ENCODE results near the gene AADACL2. TPM values are rescaled to one million over a fixed set of nuclear protein-coding genes. Genes with fewer than 3 reads are reported as not detected.

The AADACL2 gene
- total RNA-seq, 2 experiments from 2014 or later, result not detected

GRCh38 chr3:151709847-151710246, 23.9 kb upstream of the AADACL2 start:
- no peaks in the 10 kb centered on the region for H3K9me2 ChIP-seq (ENCODE audit: insufficient read depth, low read length)
- no peaks in the 10 kb centered on the region for H3K9me3 ChIP-seq (ENCODE audit: low read length)
- ChIA-PET POLR2A (no interaction called here), CTCF (ENCODE audit: unreplicated experiment) (no interaction called here)
- H3K4me3 ChIP-seq (ENCODE audit: low read depth, low read length, poor library complexity, severe bottlenecking), result no peak overlapping the region
- no peaks in the 10 kb centered on the region for H3K36me3 ChIP-seq (ENCODE audit: insufficient read depth, low read length)
- H4K20me1 ChIP-seq (ENCODE audit: insufficient read depth, low read length), result no peaks in the 10 kb centered on the region
- TF ChIP-seq, protein P1, sequence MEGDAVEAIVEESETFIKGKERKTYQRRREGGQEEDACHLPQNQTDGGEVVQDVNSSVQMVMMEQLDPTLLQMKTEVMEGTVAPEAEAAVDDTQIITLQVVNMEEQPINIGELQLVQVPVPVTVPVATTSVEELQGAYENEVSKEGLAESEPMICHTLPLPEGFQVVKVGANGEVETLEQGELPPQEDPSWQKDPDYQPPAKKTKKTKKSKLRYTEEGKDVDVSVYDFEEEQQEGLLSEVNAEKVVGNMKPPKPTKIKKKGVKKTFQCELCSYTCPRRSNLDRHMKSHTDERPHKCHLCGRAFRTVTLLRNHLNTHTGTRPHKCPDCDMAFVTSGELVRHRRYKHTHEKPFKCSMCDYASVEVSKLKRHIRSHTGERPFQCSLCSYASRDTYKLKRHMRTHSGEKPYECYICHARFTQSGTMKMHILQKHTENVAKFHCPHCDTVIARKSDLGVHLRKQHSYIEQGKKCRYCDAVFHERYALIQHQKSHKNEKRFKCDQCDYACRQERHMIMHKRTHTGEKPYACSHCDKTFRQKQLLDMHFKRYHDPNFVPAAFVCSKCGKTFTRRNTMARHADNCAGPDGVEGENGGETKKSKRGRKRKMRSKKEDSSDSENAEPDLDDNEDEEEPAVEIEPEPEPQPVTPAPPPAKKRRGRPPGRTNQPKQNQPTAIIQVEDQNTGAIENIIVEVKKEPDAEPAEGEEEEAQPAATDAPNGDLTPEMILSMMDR (conservative IDR thresholded peaks at IDR 0.05; ENCODE audit: low read length), result no peak
- TF ChIP-seq EZH2phosphoT487 (IDR thresholded peaks at IDR 0.05; ENCODE audit: borderline replicate concordance, low read depth, low read length), result no peak
- no peak for DNase-seq (ENCODE audit: low spot score)
- no TSS peak for BruUV-seq (replicated peaks)
- no peaks in the 10 kb centered on the region for H3K4me1 ChIP-seq (ENCODE audit: insufficient read depth, low read length, poor library complexity, severe bottlenecking)
- H3K27ac ChIP-seq (ENCODE audit: low read depth, low read length, poor library complexity, severe bottlenecking), result no peak overlapping the region
- intact Hi-C loops (cut with micrococcal nuclease; ENCODE audit: unreplicated experiment), result no loop called here
- H3K79me2 ChIP-seq (ENCODE audit: insufficient read depth, low read depth, low read length), result no peaks in the 10 kb centered on the region
- H3K4me2 ChIP-seq (ENCODE audit: low read length), result no peak overlapping the region
- H2AFZ ChIP-seq (ENCODE audit: low read length), result no peak overlapping the region

DNA sequence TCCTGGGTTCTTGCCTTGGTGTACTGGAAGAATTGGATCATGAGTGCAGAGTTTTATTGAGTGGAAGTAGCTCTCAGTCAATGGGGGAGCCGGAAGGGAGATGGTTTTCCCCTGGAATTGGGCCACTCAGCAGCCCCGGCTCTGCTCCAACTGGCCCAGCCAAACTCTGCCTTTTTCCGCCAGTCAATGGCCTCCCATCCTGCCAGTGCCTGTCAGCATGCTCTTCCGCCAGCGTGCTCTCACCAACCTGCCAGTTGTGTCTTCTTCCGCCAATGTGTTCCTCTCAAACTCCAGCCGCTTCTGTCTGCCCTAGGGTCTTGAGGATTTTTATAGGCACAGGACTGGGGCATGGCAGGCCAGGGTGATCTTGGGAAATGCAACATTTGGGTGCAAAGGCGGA, 12.4 kb upstream of the AADACL2 start:
- no TSS peak for BruUV-seq (replicated peaks)
- ChIA-PET CTCF (ENCODE audit: unreplicated experiment) (no interaction called here), POLR2A (no interaction called here)
- H3K9me2 ChIP-seq (ENCODE audit: insufficient read depth, low read length), result no peaks in the 10 kb centered on the region
- H3K9me3 ChIP-seq (ENCODE audit: low read length), result no peaks in the 10 kb centered on the region
- H3K4me1 ChIP-seq (ENCODE audit: insufficient read depth, low read length, poor library complexity, severe bottlenecking), result no peaks in the 10 kb centered on the region
- intact Hi-C loops (cut with micrococcal nuclease; ENCODE audit: unreplicated experiment), result no loop called here
- no peak overlapping the region for H3K27ac ChIP-seq (ENCODE audit: low read depth, low read length, poor library complexity, severe bottlenecking)
- TF ChIP-seq, protein P1 (conservative IDR thresholded peaks at IDR 0.05; ENCODE audit: low read length), result no peak
- no peak for TF ChIP-seq EZH2phosphoT487 (IDR thresholded peaks at IDR 0.05; ENCODE audit: borderline replicate concordance, low read depth, low read length)
- H3K4me2 ChIP-seq (ENCODE audit: low read length), result no peak overlapping the region
- H4K20me1 ChIP-seq (ENCODE audit: insufficient read depth, low read length), result no peaks in the 10 kb centered on the region
- no peak overlapping the region for H3K4me3 ChIP-seq (ENCODE audit: low read depth, low read length, poor library complexity, severe bottlenecking)
- H3K36me3 ChIP-seq (ENCODE audit: insufficient read depth, low read length), result no peaks in the 10 kb centered on the region
- no peak overlapping the region for H2AFZ ChIP-seq (ENCODE audit: low read length)
- H3K79me2 ChIP-seq (ENCODE audit: insufficient read depth, low read depth, low read length), result no peaks in the 10 kb centered on the region
- no peak for DNase-seq (ENCODE audit: low spot score)

DNA sequence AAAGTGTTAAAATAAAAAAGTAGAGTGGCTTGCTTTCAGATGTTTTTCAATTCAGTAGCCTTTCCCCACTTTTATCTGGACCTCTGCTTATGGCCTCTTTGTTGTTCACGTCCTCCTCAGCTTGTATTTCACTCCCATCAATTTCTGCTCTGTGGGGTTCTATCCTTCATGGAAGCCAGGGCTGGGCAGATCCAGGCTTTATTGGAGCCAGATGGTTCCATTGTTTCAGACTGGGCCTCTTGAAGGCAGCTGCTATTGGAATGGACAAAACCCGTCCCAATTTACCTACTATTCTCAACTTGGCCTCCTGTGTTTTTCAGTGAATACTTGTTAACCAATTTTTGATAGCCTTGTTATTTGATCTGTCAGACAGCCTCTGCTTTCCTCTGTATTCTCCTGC, 10.9 kb upstream of the AADACL2 start:
- Histone ChIP-seq H3K79me2 (ENCODE audit: insufficient read depth, low read depth, low read length) (no peaks in the 10 kb centered on the region), H3K4me3 (ENCODE audit: low read depth, low read length, poor library complexity, severe bottlenecking) (no peak overlapping the region), H3K27ac (ENCODE audit: low read depth, low read length, poor library complexity, severe bottlenecking) (no peak overlapping the region), H3K4me1 (ENCODE audit: insufficient read depth, low read length, poor library complexity, severe bottlenecking) (no peaks in the 10 kb centered on the region), H3K36me3 (ENCODE audit: insufficient read depth, low read length) (no peaks in the 10 kb centered on the region), H4K20me1 (ENCODE audit: insufficient read depth, low read length) (no peaks in the 10 kb centered on the region), H3K4me2 (ENCODE audit: low read length) (no peak overlapping the region), H3K9me2 (ENCODE audit: insufficient read depth, low read length) (no peaks in the 10 kb centered on the region), H2AFZ (ENCODE audit: low read length) (no peak overlapping the region), H3K9me3 (ENCODE audit: low read length) (no peaks in the 10 kb centered on the region)
- intact Hi-C loops (cut with micrococcal nuclease; ENCODE audit: unreplicated experiment), result no loop called here
- BruUV-seq (replicated peaks), result no TSS peak
- DNase-seq (ENCODE audit: low spot score), result no peak
- ChIA-PET CTCF (ENCODE audit: unreplicated experiment) (no interaction called here), POLR2A (no interaction called here)
- TF ChIP-seq, protein P1 (conservative IDR thresholded peaks at IDR 0.05; ENCODE audit: low read length), result no peak
- no peak for TF ChIP-seq EZH2phosphoT487 (IDR thresholded peaks at IDR 0.05; ENCODE audit: borderline replicate concordance, low read depth, low read length)
